Small intestine (tissue), 7 donors: ENCODE data around the gene TEX2. TPM values are rescaled to one million over a fixed set of nuclear protein-coding genes. Genes with fewer than 3 reads are reported as not detected.
"Not testable (repeated sequence)": the region's sequence is repeated elsewhere in the genome, so short reads cannot be mapped to it uniquely, and the experiment has no call there.

Experiments used
- DNase-seq, 2 donors: peaks; one replicate each; pipeline versions ENCODE4 v3.0.0 to v3.0.0-alpha.2; 2013
- FAIRE-seq: peaks from 2 replicates; lab custom pipeline; 2012; peaks lifted over from hg19 to GRCh38; lab: Jason Lieb, UNC
- H3K27ac ChIP-seq, 3 donors: one replicate each; pipeline ENCODE4 v1.5.1; 2013; ENCODE audit warnings: low read length in 2 of 3, mild to moderate bottlenecking in 2 of 3, control low read depth in 1 of 3, inconsistent platforms in 1 of 3, low read depth in 1 of 3, moderate library complexity in 1 of 3
- H3K27me3 ChIP-seq, 3 donors: one replicate each; pipeline ENCODE4 v1.6.1; 2013; ENCODE audit warnings: low read length in 3 of 3, inconsistent platforms in 1 of 3; ENCODE audit not compliant: control insufficient read depth in 3 of 3, insufficient read depth in 3 of 3
- H3K36me3 ChIP-seq, 3 donors: one replicate each; pipeline ENCODE4 v1.6.1; 2013; ENCODE audit warnings: low read length in 3 of 3, inconsistent platforms in 1 of 3, low read depth in 1 of 3, mild to moderate bottlenecking in 1 of 3, moderate library complexity in 1 of 3; ENCODE audit not compliant: control insufficient read depth in 3 of 3, insufficient read depth in 2 of 3
- H3K4me1 ChIP-seq, 3 donors: one replicate each; pipeline ENCODE4 v1.6.1; 2013; ENCODE audit warnings: low read length in 2 of 3, inconsistent platforms in 1 of 3, low read depth in 1 of 3, mild to moderate bottlenecking in 1 of 3, moderate library complexity in 1 of 3; ENCODE audit not compliant: control insufficient read depth in 3 of 3, insufficient read depth in 2 of 3
- H3K4me3 ChIP-seq, 3 donors: one replicate each; pipeline ENCODE4 v1.5.1; 2013; ENCODE audit warnings: low read length in 3 of 3, control low read depth in 1 of 3, inconsistent platforms in 1 of 3, low read depth in 1 of 3, mild to moderate bottlenecking in 1 of 3, moderate library complexity in 1 of 3
- H3K9me3 ChIP-seq, 2 donors: one replicate each; pipeline ENCODE4 v1.6.1; 2013; ENCODE audit warnings: low read depth in 1 of 2, low read length in 1 of 2; ENCODE audit not compliant: control insufficient read depth in 2 of 2, insufficient read depth in 1 of 2
- WGBS, 3 donors: extraction: QIAGEN DNeasy Blood & Tissue Kit; methylation state at CpG; one replicate each; pipeline ENCODE4 v1.1.7; 2013; 5-methylcytosine and 5-hydroxymethylcytosine counted together
- polyA plus RNA-seq, 4 donors: library from polyadenylated mRNA; stranded (reverse) in 3 of 4; unstranded in 1 of 4; fragments of 200-250 nt in 3 of 4; fragments of 120-200 nt in 1 of 4; gene quantifications; one replicate each; pipeline versions ENCODE4 v1.2.1 to v1.2.3, GENCODE V29; 2013
- donor health status: healthy with polysubstance abuse.
- donor health status: control.
- donor health status: control.
- donor health status: Bipolar disorder and iron deficiency.
- donor health status: healthy.

Gene TEX2
- polyA plus RNA-seq, 4 donors = 4.2 to 44.1 (median 10.6) TPM

DNA sequence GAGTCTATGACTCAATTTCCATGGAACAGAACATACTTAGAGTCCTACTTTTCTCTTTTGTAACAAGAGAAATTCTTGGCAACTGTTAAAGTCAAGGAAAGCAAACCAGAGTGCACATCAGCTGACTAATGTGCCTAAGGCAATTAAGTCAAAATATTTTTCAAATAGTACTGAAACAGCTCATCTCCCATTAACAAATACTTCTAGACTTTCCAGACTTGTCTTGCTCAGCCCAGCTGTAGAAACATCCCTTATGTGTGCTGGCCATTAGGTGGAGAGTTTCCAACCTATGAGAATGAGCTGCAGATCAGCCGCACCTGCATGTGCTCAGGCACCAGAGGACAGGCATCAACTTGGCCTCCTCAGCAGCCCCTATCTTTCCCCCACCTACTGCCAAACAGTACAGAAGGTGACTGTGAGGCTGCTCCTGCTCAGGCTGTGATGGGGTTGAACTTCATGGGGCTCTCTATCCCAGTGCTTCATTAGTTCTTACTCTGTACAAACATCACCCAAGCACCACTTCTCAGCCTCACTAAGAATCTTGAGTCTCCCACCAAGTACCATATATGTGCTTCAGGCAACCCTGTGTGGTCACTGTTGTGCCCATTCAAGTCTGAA, 32.2 kb downstream of the TEX2 start:
- DNase-seq = no peak
- H3K36me3 ChIP-seq = peaks cover 0 to 2% (median 0%) of the 10 kb centered on the region in 3 donors
- FAIRE-seq = no peak
- 85 to 100% (median 92%) methylated on average over 1 of the region's 1 CpG for WGBS, 3 donors
- H3K4me1 ChIP-seq = no peaks in the 10 kb centered on the region
- H3K9me3 ChIP-seq = no peaks in the 10 kb centered on the region
- H3K27ac ChIP-seq = peak overlapping the region in 1 of 3 donors; percentile 57
- H3K4me3 ChIP-seq = no peak overlapping the region
- no peaks in the 10 kb centered on the region for H3K27me3 ChIP-seq

DNA sequence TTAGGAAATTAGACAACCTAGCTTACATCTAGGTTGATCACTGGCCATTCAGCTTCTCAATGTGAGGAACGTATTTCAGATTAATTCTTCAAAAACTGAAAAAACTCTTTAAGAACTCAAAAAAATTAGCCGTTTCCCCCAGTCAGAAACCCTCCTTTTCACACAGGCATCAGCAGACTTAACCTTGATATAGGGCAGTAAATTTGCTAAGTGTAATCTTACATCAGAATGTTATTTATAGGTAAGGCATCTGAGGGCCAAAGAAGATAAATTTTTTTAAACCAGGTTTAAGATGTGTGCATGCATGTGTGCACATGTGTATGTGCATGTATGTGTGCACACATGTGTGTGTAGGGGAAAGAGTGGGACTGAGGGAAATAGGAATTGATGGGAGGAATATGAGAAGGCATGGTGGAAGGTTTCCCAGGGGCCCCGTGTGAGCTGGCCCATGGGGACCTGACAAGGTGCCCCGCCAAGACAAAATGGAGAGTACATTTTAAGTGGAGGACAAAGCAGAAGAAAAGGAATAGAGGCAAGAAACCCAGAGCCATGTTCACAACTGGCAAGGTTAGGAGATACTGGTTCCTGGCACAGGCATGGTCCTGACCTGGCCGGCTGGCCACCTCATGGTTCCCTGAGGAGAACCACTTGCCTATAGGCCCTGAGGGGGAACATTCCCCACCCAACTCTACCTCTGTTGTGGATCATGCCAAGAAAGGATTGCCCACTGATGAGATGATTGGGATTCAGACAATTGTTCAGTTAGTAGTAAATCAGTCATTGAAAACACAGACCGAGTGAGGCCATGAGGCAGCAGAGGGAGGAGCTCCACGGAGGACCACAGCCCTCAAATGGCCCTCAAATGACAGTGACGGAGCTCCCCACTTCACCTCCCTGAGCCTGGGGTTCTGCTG, 33.0 kb downstream of the TEX2 start:
- 76 to 89% (median 87%) methylated on average over 8 of the region's 8 CpGs for WGBS, 3 donors
- no peaks in the 10 kb centered on the region for H3K9me3 ChIP-seq
- H3K27ac ChIP-seq = peak overlapping the region in 1 of 3 donors; percentile 42
- FAIRE-seq = no peak
- no peak for DNase-seq
- H3K36me3 ChIP-seq = peaks cover 0 to 2% (median 0%) of the 10 kb centered on the region in 3 donors
- no peaks in the 10 kb centered on the region for H3K27me3 ChIP-seq
- no peak overlapping the region for H3K4me3 ChIP-seq
- no peaks in the 10 kb centered on the region for H3K4me1 ChIP-seq

DNA sequence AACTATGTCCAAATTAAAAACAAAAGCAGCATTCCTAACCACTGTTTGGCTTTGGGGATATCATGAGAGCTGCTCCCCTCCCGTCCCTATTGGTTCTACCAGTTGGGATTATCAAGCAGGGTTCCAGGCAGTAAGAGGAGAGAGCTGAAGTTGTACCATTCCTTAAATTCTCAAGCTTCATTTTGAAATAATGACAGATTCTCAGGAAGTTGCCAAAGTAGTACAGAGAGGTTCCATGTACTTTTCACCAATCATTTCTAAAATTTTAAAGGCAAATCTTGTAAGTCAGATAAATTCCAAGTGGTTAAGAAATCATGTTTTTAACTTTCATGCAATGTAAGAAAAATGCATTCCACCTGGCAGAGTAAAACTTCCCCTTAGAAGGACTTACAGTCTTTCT, 36.9 kb downstream of the TEX2 start:
- FAIRE-seq (no peak), DNase-seq (no peak)
- Histone ChIP-seq H3K4me3 (no peak overlapping the region), H3K9me3 (no peaks in the 10 kb centered on the region), H3K4me1 (peaks cover 0 to 6% (median 2%) of the 10 kb centered on the region in 3 donors), H3K27me3 (no peaks in the 10 kb centered on the region), H3K27ac (no peak overlapping the region), H3K36me3 (no peaks in the 10 kb centered on the region)
- 91 to 100% (median 95%) methylated on average over 1 of the region's 1 CpG for WGBS, 3 donors

DNA sequence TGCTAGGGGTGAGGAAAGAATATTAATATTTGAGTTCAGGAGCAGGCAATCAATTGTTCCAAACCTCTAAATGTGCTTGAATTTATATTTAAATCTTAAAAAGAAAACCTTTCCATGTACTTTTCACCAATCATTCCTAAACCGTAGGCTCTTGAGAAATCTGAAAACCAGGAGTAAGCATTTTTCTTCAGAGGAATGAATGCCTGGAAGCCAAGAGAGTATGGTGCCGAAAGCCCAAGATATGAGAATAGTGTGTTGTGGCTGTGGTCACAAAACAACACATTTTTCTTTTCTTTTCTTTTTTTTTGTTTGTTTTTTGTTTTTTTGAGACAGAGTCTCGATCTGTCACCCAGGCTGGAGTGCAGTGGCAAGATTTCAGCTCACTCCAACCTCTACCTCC, 37.6 kb downstream of the TEX2 start:
- peaks cover 0 to 6% (median 2%) of the 10 kb centered on the region in 3 donors for H3K4me1 ChIP-seq
- H3K27me3 ChIP-seq = no peaks in the 10 kb centered on the region
- FAIRE-seq = no peak
- no peaks in the 10 kb centered on the region for H3K36me3 ChIP-seq
- H3K4me3 ChIP-seq = no peak overlapping the region
- no peak overlapping the region for H3K27ac ChIP-seq
- no peaks in the 10 kb centered on the region for H3K9me3 ChIP-seq
- WGBS, 3 donors = 95 to 100% (median 98%) methylated on average over 3 of the region's 3 CpGs
- DNase-seq = no peak

DNA sequence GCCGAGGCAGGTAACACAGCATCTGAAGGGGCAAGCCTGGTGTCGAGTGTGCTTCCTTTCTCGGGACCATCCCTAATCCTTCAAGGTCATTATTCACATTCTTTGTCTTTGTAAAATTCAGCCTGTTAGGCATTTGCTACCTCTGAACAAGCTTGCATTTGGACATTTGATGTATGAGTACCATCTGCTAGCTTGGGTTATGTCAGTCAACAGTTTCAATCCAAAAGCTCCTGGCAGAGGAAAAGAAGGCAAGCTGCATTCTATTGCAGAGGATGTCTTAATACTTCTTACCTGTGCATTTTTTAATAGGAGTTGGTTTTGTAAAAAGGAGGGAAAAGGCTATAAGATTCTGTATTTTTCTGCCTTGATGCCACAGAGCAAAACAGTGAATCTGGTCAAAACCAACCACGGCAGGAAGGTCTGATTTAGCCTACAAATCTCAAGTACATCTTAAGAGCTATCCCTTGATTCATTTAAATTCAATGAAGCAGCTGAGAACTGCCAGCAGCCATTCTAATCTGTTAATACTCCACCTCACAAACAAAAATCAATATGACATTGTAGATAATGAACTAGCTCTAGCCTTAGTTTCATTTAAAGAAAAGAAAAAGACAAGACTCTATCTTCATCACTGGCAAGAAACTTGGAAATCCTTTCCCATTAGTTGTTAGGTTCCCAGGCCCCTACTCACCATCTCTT, 39.0 kb downstream of the TEX2 start:
- no peaks in the 10 kb centered on the region for H3K9me3 ChIP-seq
- no peak overlapping the region for H3K4me3 ChIP-seq
- DNase-seq (peak in 1 of 2 donors; percentile 17), FAIRE-seq (no peak)
- no peaks in the 10 kb centered on the region for H3K27me3 ChIP-seq
- no peak overlapping the region for H3K27ac ChIP-seq
- H3K36me3 ChIP-seq = no peaks in the 10 kb centered on the region
- peaks cover 0 to 6% (median 2%) of the 10 kb centered on the region in 3 donors for H3K4me1 ChIP-seq
- 42 to 72% (median 61%) methylated on average over 4 of the region's 4 CpGs for WGBS, 3 donors

DNA sequence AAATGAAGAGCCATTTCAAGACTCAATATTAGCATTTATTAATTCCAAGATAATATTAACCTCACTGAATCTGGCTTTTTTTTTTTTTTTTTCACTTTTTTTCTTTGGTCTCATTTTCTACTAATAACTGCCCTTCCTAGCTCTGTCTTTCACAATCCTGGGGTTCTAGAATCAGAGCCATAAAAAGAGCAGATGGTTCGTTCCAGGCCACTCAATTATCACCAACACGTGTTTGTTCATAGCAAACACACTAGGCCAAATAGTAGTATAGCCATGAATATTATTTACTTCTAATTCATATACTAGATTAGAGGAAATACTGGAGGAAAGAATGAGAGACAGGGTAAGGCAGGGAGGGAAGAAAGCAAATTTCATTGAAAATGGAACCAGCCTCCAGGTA, 39.8 kb downstream of the TEX2 start:
- no peak for FAIRE-seq
- WGBS, 3 donors = 45 to 69% (median 56%) methylated on average over 2 of the region's 2 CpGs
- H3K27ac ChIP-seq = no peak overlapping the region
- no peaks in the 10 kb centered on the region for H3K27me3 ChIP-seq
- peaks cover 0 to 9% (median 2%) of the 10 kb centered on the region in 3 donors for H3K4me1 ChIP-seq
- no peaks in the 10 kb centered on the region for H3K9me3 ChIP-seq
- H3K36me3 ChIP-seq = no peaks in the 10 kb centered on the region
- no peak overlapping the region for H3K4me3 ChIP-seq
- peak in 1 of 2 donors; percentile 44 for DNase-seq

DNA sequence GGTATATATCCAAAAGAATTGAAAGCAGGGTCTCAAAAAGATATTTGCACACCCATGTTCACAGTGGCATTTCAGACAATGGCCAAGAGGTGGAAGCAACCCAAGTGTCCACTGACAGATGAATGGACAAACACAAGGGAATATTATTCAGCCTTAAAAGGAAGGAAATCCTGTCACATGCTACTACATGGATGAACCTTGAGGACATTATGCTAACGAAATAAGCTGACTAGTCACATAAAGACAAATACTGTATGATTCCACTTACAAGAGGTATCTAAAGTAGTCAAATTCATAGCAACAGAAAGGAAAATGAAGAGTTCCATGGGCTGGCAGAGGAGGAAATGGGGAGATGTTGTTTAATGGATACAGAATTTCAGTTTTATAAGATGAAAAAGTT, 41.4 kb downstream of the TEX2 start:
- Histone ChIP-seq H3K36me3 (no peaks in the 10 kb centered on the region), H3K4me1 (peaks cover 12 to 23% (median 12%) of the 10 kb centered on the region in 3 donors), H3K27me3 (no peaks in the 10 kb centered on the region), H3K9me3 (no peaks in the 10 kb centered on the region), H3K27ac (no peak overlapping the region), H3K4me3 (no peak overlapping the region)
- FAIRE-seq = no peak
- 86 to 96% (median 92%) methylated on average over 1 of the region's 1 CpG for WGBS, 3 donors
- DNase-seq = no peak

DNA sequence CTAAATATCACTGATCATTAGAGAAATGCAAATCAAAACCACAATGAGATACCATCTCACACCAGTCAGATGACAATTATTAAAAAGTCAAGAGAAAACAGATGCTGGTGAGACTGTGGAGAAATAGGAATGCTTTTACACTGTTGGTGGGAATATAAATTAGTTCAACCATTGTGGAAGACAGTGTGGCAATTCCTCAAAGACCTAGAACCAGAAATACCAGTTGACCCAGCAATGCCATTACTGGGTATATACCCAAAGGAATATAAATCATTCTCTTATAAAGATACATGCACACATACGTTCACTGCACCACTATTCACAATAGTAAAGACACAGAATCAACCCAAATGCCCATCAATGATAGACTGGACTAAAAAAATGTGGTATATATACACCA, 42.5 kb downstream of the TEX2 start:
- 80 to 87% (median 83%) methylated on average over 1 of the region's 1 CpG for WGBS, 3 donors
- not testable (repeated sequence) for FAIRE-seq

More for the DNA sequence above, 42.5 kb downstream of the TEX2 start:
- not testable (repeated sequence) for H3K9me3 ChIP-seq, H3K27me3 ChIP-seq, H3K36me3 ChIP-seq, DNase-seq, H3K27ac ChIP-seq, H3K4me3 ChIP-seq
- H3K4me1 ChIP-seq = peaks cover 12 to 33% (median 18%) of the 10 kb centered on the region in 3 donors
